GM19025 (cell line): ENCODE measurements around the gene C9orf152.

ENCODE experiments used
- ATAC-seq: cut with Tn5 transposase; IDR thresholded peaks from one replicate; pipeline ENCODE4 v1.9.1; 2021; ENCODE audit warnings: mild to moderate bottlenecking, low read depth, moderate library complexity; ENCODE audit not compliant: unreplicated experiment

The C9orf152 gene

DNA sequence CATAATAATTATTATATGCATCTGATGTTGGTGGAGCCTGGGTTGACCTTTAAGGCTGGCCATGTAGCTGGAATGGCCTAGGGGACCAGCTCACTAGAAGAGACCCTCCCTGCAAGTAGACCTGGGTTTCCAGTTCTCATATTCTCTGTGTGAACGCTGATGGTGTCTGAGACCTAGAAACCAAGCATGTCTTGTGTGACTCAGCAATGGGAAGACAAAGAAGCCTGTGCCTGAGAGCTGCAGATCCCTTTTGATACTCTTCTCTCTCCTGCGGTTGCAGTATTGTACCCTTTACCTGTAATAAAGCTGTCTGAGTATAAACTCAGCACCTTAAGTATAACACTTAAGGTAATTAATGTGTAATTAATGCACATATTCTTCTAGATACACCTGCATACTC is 22.2 kb downstream of the C9orf152 start:
- no peak for ATAC-seq

DNA sequence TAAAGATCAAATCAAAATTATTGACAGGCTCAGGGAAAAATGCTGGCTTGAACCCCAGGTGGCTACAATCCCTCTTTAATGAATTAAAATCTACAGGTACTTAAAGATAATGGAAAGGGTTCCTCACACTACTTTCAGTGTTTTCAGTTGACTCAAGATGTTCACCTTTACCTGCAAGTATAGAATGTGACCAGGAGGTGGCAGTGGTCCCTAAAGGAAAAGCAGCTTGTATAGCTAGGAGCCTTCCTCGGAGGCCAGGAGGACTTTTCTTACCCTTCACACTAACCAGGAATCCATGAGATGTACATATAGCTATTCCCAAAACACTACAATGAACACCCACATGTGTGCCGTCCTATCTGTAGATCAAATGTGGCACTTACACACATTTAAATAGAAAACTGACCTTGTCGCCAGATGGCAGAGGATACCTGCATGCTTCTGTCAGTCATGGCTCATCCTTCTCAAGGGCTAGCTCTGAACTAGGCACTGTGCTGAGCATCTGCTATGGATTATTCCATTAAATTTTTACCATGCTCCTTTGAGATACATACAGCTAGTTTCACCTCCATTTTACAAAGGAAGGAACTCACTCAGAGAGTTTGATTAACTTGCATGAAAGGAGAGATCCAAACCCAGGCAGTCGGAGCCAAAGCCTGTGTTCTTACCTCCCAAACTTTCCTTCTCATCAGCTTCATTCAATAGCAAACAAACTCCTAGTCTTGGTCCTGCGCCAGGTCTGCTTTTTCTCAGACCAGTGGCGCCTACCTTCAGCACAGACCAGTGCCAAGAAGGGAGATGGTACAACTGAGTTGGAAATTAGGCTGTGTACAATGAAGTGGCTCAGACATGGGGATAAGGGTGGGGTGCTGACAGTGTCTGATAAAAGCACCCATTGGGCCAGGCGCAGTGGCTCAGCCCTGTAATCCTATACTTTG is 24.5 kb downstream of the C9orf152 start:
- ATAC-seq, result no peak

- no peak for ATAC-seq
These were observed 27.2 kb downstream of the C9orf152 start for GRCh38 chr9:110180511-110181434.

GRCh38 chr9:110179734-110180133 is 28.2 kb downstream of the C9orf152 start:
- ATAC-seq, result no peak

DNA sequence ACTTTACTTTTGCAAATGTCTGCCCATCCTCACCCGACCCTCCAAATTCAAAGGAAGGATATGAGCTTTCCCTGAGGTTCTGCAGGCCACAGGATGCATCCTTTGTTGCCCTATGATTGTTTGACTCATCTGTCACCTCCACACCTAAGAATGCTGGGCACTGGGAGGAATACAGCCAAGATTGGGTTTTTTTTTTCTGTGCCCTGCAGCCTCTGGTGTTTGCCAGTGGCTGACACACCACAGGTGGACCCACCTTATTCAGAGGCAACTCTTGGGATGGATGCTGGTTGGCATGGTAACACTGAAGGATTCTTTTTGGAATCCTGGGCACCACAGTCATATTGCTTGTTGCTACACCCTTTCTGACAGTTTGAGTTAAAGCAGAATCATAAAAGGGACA is 29.7 kb downstream of the C9orf152 start:
- no peak for ATAC-seq

DNA sequence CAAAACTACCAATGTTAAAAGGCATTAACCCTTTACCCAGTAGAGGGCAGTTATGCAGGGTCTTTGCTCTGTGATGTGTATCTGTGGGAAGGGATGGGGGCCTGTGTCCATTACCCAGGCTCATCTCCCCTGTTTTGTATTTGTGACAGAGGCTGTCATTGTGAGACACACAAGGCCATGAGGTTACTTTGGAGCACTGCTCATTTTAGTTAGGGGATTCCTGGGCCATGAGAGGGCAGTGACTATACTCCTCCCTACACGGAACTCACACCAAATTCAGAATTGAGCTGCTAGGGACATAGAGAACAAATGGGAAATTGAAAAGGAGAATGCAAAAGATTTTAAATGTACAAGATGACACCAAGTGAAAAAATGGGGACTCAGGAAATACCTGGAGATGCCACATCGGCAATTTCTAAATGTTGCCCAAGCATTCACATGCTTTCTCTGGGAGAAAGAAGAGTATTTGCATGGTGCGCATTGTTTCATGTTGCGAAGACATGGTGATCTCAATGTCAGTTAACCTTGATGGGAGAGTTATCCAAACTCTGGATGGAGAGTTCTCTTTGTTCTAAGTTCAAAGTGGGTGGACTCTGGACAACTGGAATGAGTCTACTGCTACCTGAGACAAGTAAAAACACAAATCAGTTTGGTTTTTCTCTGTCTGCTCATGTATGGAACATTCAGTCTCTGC is 32.5 kb downstream of the C9orf152 start:
- ATAC-seq, result no peak

DNA sequence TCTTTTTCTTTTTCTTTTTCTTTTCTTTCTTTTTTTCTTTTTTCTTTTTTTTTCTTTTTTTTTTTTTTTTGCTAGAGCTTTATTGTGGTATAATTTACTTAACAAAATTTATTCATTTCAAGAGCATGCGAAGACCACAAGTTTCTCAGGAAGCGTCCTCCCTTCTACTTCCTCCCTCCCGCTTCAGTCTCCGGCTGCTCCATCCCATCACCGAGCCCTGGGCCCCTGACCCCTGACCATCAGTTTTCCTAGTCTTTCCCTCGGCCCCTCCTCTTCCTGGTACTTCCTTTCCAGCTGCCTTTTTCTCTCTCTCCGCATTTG is 34.7 kb downstream of the C9orf152 start:
- no peak for ATAC-seq

GRCh38 chr9:110170357-110171257 is 37.4 kb downstream of the C9orf152 start:
- ATAC-seq, result no peak

GRCh38 chr9:110168486-110168885 is 39.5 kb downstream of the C9orf152 start:
- no peak for ATAC-seq

GRCh38 chr9:110161940-110162339 is 46.0 kb downstream of the C9orf152 start:
- no peak for ATAC-seq

GRCh38 chr9:110160685-110161084 is 47.3 kb downstream of the C9orf152 start:
- ATAC-seq, result no peak

- no peak for ATAC-seq
These were observed 47.8 kb downstream of the C9orf152 start for GRCh38 chr9:110160123-110160522.

DNA sequence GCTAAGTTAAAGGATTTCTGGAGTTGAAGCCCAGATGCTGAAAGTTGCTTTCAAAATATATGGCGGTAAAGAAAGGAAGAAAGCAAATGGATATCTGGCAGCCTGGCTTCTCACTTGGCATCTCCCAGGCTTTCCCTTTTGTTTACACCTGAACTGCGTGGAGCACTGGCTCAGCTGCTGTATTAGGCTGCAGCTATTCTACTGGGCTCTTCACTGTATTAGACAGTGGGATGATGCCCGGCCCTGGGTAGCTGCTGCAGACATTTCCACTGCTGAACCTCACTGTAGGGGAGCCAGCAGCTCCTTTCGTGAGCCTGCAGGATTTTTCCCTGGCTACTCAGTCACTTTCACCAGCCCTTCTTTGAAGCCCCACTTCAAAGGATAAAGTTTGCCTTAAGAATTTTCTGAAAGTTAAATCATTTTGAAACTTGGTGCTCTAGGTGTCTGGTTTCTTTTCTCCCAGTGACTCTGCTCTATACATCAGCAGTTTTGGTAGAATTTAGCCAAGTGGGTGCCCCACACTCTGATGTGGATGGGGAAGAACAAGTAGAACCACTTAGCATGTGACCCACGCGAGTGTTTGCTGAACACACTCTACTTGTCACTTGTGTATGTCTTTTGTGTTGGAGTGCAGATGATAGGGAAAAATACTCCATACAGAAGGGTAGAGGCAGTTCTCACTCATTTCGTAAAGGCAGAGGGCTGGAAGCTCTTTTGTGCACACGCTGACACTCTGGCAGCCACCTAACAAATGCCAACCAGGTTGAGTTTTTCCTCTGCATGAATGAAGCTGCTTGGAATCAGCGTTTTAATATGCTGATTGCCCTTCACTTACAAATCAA is 49.9 kb downstream of the C9orf152 start:
- no peak for ATAC-seq

- ATAC-seq, result peak; percentile 70
These were observed 51.1 kb downstream of the C9orf152 start for GRCh38 chr9:110156902-110157301.

- peak; percentile 5 for ATAC-seq
These were observed 51.5 kb downstream of the C9orf152 start for GRCh38 chr9:110156416-110156815.

- no peak for ATAC-seq
These were observed 52.2 kb downstream of the C9orf152 start for GRCh38 chr9:110155751-110156150.

- no peak for ATAC-seq
These were observed 54.5 kb downstream of the C9orf152 start for GRCh38 chr9:110153431-110153830.

- no peak for ATAC-seq
These were observed 55.1 kb downstream of the C9orf152 start for GRCh38 chr9:110152704-110153374.
